Tibial artery (tissue), 4 donors: ENCODE measurements around the gene SSX4B.
"Not testable (repeated sequence)": the region's sequence is repeated elsewhere in the genome, so short reads cannot be mapped to it uniquely, and the experiment has no call there.

Experiments used
- DNase-seq, 2 donors: peaks; one replicate each; pipeline ENCODE4 v3.0.0-alpha.2; 2019
- H3K27ac ChIP-seq, 2 donors: fragments of 200-600 bp; sonication (generic) in 1 of 2; 1 replicate in 1 of 2; 2 replicates in 1 of 2; pipeline ENCODE4 v1.5.1; 2018 to 2019; ENCODE audit warnings: mild to moderate bottlenecking in 1 of 2
- H3K27me3 ChIP-seq, 2 donors: fragments of 200-600 bp; sonication (generic) in 1 of 2; one replicate each; pipeline versions ENCODE4 v1.5.1 to v1.6.0; 2016 to 2019
- H3K36me3 ChIP-seq, 3 donors: fragments of 200-600 bp; sonication (generic) in 2 of 3; one replicate each; pipeline ENCODE4 v1.5.1; 2016 to 2019; ENCODE audit warnings: mild to moderate bottlenecking in 2 of 3
- H3K4me1 ChIP-seq, 4 donors: fragments of 200-600 bp; sonication (generic) in 2 of 4; 1 replicate in 3 of 4; 2 replicates in 1 of 4; pipeline ENCODE4 v1.5.1; 2016 to 2019
- H3K4me3 ChIP-seq, 2 donors: fragments of 200-600 bp; sonication (generic) in 1 of 2; 1 replicate in 1 of 2; 2 replicates in 1 of 2; pipeline ENCODE4 v1.5.1; 2018 to 2019; ENCODE audit warnings: mild to moderate bottlenecking in 2 of 2
- H3K9me3 ChIP-seq, 3 donors: fragments of 200-600 bp; sonication (generic) in 1 of 3; one replicate each; pipeline ENCODE4 v1.5.1; 2016 to 2019
- intact Hi-C: fragments of 100-400 bp; cut with DNase I; formaldehyde crosslinking; loops from one replicate; pipeline ENCODE4 v1.15.0; 2023; ENCODE audit warnings: low total_unique reads
- TF ChIP-seq, protein P1 (sequence below), 2 experiments: fragments of 200-600 bp in 1 of 2; fragments of 450-650 bp in 1 of 2; IDR thresholded peaks; one replicate each; pipeline ENCODE4 v1.5.1; 2017 to 2019; ENCODE audit warnings: antibody characterized with exemption in 2 of 2, mild to moderate bottlenecking in 1 of 2, moderate library complexity in 1 of 2

The SSX4B gene

DNA sequence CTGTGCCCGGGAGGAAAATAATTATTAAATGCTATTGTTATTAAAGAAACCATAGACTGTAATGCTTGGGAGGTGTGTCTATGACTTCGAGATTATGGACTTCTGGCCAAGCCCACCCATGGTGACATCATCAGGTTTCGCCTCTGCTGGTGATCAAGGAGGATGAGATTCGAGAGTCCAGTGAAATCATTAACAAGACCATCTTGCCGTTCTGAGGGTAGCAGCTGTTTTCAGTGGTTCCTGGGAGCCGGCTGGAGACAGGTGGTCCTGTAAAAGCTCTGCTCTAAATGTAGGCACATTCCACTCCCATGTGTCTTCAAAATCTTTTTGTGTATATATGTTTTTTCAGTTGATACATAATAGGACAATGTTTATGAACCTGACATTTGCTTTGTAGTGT lies 52.5 kb downstream of the SSX4B start:
- H3K27me3 ChIP-seq, DNase-seq, H3K9me3 ChIP-seq, H3K4me3 ChIP-seq, H3K4me1 ChIP-seq, intact Hi-C loops, H3K36me3 ChIP-seq, H3K27ac ChIP-seq: not testable (repeated sequence)

DNA sequence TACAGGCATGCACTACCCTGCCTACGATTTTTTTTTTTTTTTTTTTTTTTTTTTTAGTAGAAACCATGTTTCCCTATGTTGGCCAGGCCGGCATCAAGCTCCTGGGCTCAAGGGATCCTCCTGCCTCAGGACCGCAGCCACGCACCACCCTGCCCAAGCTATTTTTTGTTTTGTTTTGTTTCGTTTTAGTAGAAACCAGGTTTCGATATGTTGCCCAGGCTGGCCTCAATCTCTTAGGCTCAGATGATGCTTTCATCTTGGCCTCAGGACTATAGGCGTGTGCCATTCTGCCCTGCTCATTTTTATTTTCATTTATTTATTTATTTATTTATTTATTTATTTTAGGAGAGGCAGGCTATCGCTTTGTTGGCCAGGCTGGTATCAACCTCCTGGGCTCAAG lies 54.1 kb downstream of the SSX4B start:
- no peaks in the 10 kb centered on the region for H3K27me3 ChIP-seq
- no peaks in the 10 kb centered on the region for H3K4me1 ChIP-seq
- no peak for DNase-seq
- no peaks in the 10 kb centered on the region for H3K9me3 ChIP-seq
- H3K4me3 ChIP-seq = no peak overlapping the region
- no peak overlapping the region for H3K27ac ChIP-seq
- TF ChIP-seq, protein P1, sequence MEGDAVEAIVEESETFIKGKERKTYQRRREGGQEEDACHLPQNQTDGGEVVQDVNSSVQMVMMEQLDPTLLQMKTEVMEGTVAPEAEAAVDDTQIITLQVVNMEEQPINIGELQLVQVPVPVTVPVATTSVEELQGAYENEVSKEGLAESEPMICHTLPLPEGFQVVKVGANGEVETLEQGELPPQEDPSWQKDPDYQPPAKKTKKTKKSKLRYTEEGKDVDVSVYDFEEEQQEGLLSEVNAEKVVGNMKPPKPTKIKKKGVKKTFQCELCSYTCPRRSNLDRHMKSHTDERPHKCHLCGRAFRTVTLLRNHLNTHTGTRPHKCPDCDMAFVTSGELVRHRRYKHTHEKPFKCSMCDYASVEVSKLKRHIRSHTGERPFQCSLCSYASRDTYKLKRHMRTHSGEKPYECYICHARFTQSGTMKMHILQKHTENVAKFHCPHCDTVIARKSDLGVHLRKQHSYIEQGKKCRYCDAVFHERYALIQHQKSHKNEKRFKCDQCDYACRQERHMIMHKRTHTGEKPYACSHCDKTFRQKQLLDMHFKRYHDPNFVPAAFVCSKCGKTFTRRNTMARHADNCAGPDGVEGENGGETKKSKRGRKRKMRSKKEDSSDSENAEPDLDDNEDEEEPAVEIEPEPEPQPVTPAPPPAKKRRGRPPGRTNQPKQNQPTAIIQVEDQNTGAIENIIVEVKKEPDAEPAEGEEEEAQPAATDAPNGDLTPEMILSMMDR (IDR thresholded peaks at IDR 0.05) = no peak
- H3K36me3 ChIP-seq = no peaks in the 10 kb centered on the region
- intact Hi-C loops = no loop called here

- H3K4me1 ChIP-seq, H3K4me3 ChIP-seq, DNase-seq, intact Hi-C loops, H3K27me3 ChIP-seq, H3K36me3 ChIP-seq, H3K9me3 ChIP-seq, H3K27ac ChIP-seq: not testable (repeated sequence)
Measured at GRCh38 chrX:48356315-48357094, 55.3 kb downstream of the SSX4B start, which contains the start of gene SSX3. TSS of gene SSX3 (minus strand) at chrX:48356703. CDS start at chrX:48355249, 1,454 bp downstream.
